Right lobe of liver (tissue), 4 donors: ENCODE results near the gene SPPL2A.

Experiments
- POLR2A ChIP-seq: fragments of 450-650 bp; IDR thresholded peaks from one replicate; pipeline ENCODE4 v1.6.1; 2017; ENCODE audit warnings: antibody characterized with exemption, mild to moderate bottlenecking
- TF ChIP-seq, protein P1 (sequence below), 4 donors: fragments of 200-600 bp in 3 of 4; fragments of 450-650 bp in 1 of 4; IDR thresholded peaks; one replicate each; pipeline versions ENCODE4 v1.5.1 to v1.8.0; 2016 to 2022; ENCODE audit warnings: antibody characterized with exemption in 4 of 4, mild to moderate bottlenecking in 2 of 4
- donor health status: DM: no; HTN: no; CAD: no.
- donor health status: DM: no; HTN: no; CAD: no.
- donor health status: DM: no; HTN: yes; CAD: no.

DNA sequence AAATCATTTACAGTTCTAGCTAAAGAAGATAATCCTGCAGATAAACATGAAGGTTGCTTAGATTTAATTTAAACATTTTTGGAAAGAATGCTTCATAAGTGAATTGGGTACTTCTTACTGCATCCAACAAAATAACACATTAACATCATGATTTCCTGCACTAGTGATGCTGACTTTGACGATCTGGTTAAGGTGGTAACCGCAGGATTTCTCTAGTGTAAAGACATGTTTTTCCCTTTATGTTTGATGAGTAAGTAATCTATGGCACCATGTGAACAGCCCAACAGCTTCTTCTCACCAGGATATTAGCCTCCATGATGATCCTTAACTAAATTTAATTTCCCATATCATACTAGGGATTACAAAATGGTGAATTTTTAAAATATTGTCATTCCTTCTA lies 14.1 kb downstream of the SPPL2A start:
- TF ChIP-seq, protein P1, sequence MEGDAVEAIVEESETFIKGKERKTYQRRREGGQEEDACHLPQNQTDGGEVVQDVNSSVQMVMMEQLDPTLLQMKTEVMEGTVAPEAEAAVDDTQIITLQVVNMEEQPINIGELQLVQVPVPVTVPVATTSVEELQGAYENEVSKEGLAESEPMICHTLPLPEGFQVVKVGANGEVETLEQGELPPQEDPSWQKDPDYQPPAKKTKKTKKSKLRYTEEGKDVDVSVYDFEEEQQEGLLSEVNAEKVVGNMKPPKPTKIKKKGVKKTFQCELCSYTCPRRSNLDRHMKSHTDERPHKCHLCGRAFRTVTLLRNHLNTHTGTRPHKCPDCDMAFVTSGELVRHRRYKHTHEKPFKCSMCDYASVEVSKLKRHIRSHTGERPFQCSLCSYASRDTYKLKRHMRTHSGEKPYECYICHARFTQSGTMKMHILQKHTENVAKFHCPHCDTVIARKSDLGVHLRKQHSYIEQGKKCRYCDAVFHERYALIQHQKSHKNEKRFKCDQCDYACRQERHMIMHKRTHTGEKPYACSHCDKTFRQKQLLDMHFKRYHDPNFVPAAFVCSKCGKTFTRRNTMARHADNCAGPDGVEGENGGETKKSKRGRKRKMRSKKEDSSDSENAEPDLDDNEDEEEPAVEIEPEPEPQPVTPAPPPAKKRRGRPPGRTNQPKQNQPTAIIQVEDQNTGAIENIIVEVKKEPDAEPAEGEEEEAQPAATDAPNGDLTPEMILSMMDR (IDR thresholded peaks at IDR 0.05), result no peak
- TF ChIP-seq POLR2A, result no peak
